ENCODE data around the gene LINC00632. TPM values are rescaled to one million over a fixed set of nuclear protein-coding genes. Genes with fewer than 3 reads are reported as not detected.
"Not testable (repeated sequence)": the region's sequence is repeated elsewhere in the genome, so short reads cannot be mapped to it uniquely, and the experiment has no call there.

Gene LINC00632
- 0.48 and 2.2 TPM in 2 replicates for total RNA-seq (2014; rRNA removed; shearing (Covaris generic))

- DNase-seq (ENCODE audit: low spot score): no peak
These were observed at the start of gene LINC00632 for GRCh38 chrX:140709421-140709846. Gene LINC00632 (plus strand): TSS chrX:140709759.

GRCh38 chrX:140661643-140662042 lies 47.9 kb upstream of the LINC00632 start:
- DNase-seq (ENCODE audit: low spot score): no peak

- peak; percentile 1 for DNase-seq (ENCODE audit: low spot score)
These were observed 44.6 kb upstream of the LINC00632 start for GRCh38 chrX:140664939-140665338.

GRCh38 chrX:140672840-140673731 lies 36.5 kb upstream of the LINC00632 start:
- DNase-seq (ENCODE audit: low spot score): no peak

- no peak for DNase-seq (ENCODE audit: low spot score)
These were observed 21.9 kb upstream of the LINC00632 start for GRCh38 chrX:140687706-140688105.

GRCh38 chrX:140691596-140691995 lies 18.0 kb upstream of the LINC00632 start:
- not testable (repeated sequence) for DNase-seq (ENCODE audit: low spot score)

DNA sequence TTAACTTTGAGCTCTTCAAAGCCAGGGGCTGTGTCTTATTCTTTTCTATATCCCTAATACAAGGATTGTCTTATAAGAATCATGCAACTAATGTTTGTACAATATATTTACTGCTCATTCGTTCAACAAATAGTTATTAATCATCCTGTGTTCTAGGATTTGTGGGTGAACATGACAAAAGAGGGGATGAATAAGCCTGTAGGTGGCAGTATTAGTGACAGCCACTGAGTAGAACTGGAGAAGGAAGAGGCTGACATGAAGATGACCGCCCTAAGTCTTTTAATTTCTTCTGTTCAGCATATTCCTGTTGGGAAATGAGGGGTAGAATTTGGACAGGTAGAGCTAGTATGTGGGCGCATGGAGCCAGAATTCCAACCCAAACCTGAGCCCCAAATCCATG lies 11.9 kb upstream of the LINC00632 start:
- DNase-seq (ENCODE audit: low spot score): no peak

GRCh38 chrX:140701480-140701879 lies 8.1 kb upstream of the LINC00632 start:
- no peak for DNase-seq (ENCODE audit: low spot score)

GRCh38 chrX:140710710-140711109 lies 1.2 kb downstream of the LINC00632 start:
- DNase-seq (ENCODE audit: low spot score): no peak

DNA sequence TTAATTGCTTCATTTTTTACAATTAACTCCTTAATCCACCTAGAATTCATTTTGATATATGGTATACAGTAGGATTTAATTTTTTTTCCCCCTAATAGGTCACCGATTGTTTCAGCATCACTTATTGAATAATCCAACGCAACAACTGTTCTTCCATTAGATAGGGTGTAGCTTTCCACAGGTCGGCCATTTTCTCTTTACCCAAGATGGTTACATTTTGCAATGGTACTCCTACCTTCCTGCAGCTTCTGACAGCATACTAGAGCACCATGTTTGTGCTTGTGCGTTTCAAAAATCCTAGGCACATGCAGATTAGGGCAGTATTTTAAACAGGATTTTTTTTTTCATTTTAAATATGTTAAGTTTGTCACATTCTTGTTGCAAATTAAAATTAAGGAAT lies 2.3 kb downstream of the LINC00632 start:
- no peak for DNase-seq (ENCODE audit: low spot score)

DNA sequence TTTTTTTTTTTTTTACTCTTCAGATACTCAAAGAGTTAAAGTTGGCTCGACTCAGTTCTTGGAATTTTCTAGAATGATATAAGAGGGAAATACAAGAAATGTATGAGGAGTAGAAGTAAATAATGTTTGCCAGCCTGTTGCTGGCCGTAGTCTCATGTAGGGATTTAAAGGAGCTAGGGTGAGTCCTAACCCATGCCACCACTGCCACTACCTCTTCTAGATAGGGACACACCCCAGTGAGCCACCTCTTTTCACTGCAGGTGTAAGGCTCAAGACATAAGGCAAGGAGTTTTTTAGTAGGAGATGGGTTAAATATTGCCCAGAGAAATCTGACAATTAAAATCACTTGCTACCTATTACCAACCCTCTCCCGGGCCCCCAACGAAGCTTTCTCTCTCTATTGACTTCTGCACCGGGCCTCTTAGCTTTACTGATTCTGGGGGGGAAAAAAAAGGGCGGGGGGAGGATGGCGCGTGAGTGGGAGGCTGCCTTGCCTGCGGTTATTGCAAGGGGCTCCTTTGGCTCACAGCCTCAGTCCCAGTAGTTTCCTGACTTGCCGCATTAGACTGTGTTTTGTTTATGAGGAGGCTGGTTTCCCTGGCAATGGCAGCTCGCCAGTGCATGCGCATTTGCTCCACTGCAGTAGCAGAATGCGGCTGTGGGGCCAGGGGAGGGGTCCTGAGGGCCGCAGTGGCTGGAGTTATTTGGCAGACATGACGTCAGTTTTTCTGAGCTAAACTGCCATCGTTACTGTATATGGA lies 3.0 kb downstream of the LINC00632 start:
- no peak for DNase-seq (ENCODE audit: low spot score)

GRCh38 chrX:140713174-140713539 lies 3.6 kb downstream of the LINC00632 start:
- DNase-seq (ENCODE audit: low spot score): no peak

- no peak for DNase-seq (ENCODE audit: low spot score)
These were observed 6.2 kb downstream of the LINC00632 start for GRCh38 chrX:140715787-140716186.

- no peak for DNase-seq (ENCODE audit: low spot score)
These were observed 13.7 kb downstream of the LINC00632 start for GRCh38 chrX:140723121-140723715.

DNA sequence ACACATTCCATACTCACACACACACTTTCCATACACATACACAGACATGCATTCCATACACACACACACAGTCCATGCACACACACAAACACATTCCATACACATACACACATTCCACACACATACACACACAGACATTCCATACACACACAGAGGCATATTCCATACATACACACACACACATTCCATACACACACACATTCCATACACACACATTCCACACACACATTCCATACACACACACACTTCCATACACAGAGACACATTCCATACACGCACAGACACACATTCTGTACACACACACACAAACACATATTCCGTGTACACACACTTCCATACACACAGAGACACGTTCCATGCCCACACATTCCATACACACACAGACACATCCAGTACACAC lies 14.8 kb downstream of the LINC00632 start:
- no peak for DNase-seq (ENCODE audit: low spot score)

GRCh38 chrX:140724736-140725135 lies 15.2 kb downstream of the LINC00632 start:
- DNase-seq (ENCODE audit: low spot score): no peak

DNA sequence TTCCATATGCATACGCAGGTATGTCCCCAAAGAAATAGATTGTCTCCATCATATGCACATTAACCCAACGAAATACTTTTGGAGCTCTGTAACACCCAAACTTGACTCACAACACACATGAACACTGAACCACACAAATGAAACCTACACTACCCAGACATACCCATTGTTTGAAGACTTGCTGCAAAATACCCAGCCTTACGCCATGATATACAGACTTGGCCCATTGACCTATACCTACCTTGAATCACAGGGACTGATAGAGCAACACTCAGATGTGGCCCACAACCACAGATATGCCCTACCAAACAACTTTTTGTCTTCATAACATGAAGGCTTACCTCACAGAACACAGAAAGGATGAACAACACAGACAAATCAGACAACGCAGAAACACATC lies 15.9 kb downstream of the LINC00632 start:
- no peak for DNase-seq (ENCODE audit: low spot score)

GRCh38 chrX:140733766-140734342 lies 24.3 kb downstream of the LINC00632 start:
- DNase-seq (ENCODE audit: low spot score): peak; percentile 13

DNA sequence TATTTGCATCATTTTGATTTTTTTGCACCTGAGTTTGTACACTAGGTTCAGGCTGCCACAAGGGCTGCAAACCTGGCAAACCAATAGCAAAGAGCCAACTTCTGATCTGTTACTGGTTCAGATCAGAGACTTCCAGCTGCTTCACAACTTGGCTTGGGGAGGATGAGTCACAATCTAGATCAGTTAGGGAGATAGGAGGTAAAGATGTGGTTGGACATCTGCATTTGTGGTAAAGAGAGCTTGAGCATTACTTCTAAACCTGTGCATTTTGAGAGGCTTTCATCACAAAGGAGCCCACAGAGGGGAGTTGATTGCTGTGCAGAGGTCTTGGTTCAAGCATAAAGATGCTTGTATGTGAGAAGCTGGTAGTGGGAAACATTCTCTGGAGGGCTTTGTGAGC lies 34.5 kb downstream of the LINC00632 start:
- DNase-seq (ENCODE audit: low spot score): peak; percentile 39

- no peak for DNase-seq (ENCODE audit: low spot score)
These were observed 47.4 kb downstream of the LINC00632 start for GRCh38 chrX:140756941-140757340.

DNA sequence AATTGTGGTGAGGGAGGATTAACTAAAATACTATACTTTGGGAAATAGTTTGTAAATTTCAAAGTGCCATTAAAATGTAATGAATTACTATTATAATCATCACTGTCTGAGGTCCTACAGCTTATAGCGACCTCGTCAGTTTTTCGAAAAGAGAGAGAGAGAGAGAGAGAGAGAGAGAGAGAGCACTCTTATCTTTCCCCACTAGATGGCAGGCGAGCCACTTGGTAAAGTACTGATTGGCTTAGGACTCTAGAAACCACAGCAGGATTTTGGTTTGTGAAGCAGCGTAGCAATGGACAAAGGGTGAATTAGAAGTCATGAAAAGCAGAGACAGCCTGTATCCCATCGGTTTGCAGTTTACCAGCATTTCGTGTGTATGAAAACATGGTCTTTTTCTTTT lies 52.5 kb downstream of the LINC00632 start:
- DNase-seq (ENCODE audit: low spot score): peak; percentile 41

DNA sequence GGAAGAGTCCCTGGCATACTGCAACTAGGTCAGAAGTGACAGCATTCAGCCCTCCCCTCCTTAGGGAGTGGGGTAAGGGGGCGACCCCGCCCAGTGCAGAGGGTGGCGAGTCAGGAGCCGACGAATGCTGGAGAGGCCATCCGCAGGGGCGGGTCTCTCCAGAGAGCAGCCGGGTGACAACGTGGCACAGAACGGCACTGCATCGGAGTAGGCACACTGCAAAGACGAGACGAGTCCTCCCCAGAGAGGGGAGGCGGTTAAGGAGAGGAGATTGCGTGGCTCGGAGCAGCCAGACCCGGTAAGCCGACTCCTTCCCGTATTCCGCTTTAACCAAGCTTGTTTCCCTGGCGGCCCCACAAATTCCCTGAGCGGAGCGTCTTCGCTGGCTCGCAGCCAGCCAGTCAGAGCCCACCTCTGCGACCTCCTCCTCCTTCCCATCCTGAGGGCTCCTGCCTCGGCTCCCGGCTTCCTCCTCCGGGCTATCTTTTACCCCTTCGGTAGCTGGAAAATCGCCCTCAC lies 54.9 kb downstream of the LINC00632 start:
- no peak for DNase-seq (ENCODE audit: low spot score)

Measured in A172 (cell line).